Fibroblast of skin of right biceps (primary cell): ENCODE measurements around the gene CD59.
"Not testable (repeated sequence)": the region's sequence is repeated elsewhere in the genome, so short reads cannot be mapped to it uniquely, and the experiment has no call there.

Source experiments
- DNase-seq: peaks from one replicate; pipeline ENCODE4 v3.0.0-alpha.2; 2013

CD59 gene

DNA sequence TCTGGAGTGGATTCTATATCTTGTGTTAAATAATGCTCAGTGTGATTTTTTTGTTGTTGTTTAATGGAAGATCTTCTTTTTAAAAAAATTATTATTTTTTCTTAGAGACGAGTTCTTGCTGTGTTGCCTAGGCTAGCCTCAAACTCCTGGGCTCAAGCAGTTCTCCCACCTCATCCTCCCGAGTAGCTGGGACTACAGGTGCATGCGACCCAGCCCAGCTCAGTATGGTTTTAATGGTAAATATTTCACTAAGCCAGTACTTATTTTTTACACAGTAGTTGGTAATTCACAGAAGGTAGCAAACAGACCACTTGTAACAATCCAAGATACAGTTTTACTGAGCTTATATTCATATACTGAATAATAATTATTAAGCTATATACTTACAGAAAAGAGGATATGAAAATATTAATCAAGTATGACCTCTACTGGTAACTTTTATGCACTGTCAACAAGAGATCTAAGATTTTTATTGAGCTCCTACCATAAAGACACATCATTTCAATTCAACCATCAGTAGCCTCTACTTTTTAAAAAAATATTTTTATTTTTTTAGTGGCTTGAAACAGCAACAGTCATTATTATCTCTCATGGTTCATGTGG is 6.1 kb upstream of the CD59 start:
- peak; percentile 25 for DNase-seq

GRCh38 chr11:33741806-33742205 is 5.6 kb upstream of the CD59 start:
- DNase-seq = no peak

DNA sequence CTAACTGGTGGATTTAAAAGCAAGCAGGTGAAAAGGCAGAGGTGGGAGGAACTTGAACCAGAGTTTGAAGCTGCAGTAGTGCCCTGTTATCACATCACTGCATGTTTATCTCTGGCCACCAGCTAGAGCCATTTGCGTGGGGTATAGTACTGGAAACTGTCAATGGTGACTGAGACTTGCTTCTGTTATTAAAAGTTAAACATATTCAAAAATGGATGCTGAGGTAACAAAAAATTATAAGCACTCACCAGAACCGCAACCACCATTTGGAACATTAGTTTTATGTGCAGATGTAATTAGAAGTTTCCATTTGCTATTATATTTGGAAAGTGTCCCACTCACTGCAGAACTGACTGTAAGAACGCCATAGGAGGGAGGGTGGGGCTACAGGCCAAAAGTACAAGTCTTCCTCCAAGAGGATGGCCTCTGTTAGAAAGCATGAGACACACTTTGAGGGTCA is 1.2 kb upstream of the CD59 start:
- peak; percentile 47 for DNase-seq

DNA sequence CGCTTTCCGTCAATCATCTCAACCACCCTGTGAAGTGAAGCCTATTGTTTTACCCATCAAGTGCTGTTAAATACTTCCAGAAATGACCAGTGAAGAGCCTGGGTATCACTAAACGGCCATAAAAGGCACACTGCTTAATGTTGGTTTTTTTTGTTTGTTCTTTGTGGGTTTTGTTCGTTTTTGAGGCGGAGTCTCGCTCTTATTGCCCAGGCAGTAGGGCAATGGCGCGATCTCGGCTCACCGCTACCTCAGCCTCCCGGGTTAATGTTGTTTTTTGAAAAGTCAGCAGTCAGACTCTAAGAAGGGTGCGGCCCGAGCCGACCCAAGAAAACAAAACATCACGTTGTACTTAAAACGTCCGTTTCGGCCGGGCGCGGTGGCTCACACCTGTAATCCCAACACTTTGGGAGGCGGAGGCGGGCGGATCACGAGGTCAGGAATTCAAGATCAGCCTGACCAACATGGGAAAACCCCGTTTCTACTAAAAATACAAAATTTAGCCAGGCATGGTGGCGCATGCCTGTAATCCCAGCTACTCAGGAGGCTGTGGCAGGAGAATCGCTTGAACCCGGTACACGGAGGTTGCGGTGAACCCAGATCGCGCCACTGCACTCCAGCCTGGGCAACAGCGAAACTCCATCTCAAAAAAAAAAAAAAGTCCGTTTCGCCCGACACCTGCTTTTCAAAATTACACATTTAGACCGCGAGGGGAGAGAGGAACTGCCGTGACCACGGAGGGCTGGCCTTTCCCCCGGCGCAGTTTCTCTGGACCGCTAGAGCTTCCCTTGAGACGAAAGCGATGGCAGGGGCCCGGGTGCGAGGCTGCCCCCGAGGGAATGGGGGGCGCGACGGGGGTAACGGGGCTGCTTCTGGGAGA is 714 bp downstream of the CD59 start:
- DNase-seq = peak; percentile 31

DNA sequence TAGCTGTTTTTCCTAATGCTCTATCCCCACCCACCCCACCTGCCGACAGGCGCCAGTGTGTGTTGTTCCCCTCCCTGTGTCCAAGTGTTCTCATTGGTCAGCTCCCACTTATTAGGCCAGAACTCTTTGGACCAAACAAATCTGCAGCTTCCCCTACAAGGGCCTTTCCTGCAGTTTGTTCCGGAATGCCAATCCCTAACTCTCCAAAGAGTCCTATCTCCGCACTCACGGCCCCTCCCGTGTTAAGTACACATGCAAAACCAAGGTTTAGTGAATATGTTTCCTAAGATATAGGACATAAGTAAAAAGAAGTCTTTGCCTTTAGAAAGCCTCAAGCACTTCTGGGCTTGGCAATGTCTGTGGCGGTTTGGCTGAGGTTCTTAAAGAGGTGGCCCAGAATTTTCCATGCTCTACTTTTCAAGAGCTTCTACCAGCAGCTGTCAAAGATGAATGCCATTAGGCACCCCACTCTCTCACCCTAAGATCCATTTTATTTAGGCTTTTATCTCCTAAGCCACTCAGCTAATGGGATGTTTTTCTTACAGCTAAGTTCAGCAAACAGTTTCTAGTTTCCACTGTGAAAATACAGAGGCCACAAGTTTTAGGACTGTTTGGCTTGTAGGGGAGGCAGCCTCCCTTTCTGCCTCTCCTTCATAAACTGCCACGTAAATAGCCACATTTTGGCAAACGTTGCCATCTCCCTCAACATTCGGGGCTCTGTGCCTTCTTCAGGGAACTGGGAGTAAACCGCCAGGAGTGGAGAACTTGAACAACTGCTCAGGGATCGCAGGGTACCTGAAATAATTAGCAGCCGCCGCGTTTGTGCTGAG is 1.6 kb downstream of the CD59 start:
- DNase-seq = peak; percentile 23

DNA sequence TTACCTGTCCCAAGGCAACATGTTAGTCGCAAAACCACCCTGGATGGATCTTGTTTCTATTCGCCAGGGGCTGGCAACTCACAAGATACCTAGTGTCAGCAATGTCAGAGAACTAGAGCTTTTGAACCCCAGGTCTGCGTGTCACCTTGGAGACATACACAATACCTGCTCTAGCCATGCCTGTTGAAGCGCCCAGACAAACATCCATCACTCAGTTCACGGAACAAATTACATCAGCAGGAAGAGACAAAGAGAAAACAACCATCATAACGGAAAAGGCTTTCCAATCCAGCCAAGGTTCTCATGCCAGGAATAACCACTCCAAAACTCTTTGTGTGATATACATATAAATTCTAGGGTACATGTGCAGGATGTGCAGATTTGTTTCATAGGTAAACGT is 2.2 kb downstream of the CD59 start:
- no peak for DNase-seq

DNA sequence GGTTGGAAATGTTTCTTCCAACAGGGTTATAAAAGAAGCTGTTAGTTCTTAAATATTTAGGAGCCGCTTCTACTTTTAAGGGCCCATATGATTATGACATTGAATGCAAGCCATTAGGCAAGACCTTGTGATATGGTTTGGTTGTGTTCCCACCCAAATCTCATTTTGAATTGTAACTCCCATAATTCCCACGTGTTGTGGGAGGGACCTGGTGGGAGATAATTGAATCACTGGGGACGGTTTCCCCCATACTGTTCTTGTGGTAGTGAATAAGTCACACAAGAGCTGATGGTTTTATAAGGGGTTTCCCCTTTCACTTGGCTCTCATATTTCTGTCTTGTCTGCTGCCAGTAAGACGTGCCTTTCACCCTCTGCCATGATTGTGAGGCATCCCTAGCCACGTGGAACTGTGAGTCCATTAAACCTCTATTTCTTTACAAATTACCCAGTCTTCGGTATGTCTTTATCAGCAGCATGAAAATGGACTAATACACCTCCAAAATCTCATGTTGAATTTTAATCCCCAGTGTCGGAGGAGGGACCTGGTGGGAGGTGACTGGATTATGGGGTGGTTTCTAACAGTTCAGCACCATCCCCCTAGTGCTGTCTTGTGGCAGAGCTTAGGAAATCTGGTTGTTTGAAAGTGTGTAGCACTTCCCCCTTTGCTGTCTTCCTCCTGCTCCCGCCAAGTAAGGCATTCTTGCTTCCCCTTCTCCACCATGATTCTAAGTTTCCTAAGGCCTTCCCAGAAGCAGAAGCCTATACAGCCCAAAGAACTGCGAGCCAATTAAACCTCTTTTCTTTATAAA is 4.3 kb downstream of the CD59 start:
- peak; percentile 27 for DNase-seq

- DNase-seq = no peak
Observed at GRCh38 chr11:33730716-33731115, 5.5 kb downstream of the CD59 start.

GRCh38 chr11:33729072-33729664 is 7.1 kb downstream of the CD59 start:
- not testable (repeated sequence) for DNase-seq

DNA sequence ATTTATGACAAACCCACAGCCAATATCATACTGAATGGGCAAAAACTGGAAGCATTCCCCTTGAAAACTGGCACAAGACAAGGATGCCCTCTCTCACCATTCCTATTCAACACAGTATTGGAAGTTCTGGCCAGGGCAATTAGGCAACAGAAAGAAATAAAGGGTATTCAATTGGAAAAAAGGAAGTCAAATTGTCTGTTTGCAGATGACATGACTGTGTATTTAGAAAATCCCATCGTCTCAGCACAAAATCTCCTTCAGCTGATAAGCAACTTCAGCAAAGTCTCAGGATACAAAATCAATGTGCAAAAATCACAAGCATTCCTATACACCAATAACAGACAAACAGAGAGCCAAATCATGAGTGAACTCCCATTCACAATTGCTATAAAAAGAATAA is 8.7 kb downstream of the CD59 start:
- DNase-seq = not testable (repeated sequence)

- DNase-seq = no peak
Observed at GRCh38 chr11:33725496-33725895, 10.7 kb downstream of the CD59 start.

- DNase-seq = peak; percentile 56
Observed at GRCh38 chr11:33724644-33725035, 11.6 kb downstream of the CD59 start.

DNA sequence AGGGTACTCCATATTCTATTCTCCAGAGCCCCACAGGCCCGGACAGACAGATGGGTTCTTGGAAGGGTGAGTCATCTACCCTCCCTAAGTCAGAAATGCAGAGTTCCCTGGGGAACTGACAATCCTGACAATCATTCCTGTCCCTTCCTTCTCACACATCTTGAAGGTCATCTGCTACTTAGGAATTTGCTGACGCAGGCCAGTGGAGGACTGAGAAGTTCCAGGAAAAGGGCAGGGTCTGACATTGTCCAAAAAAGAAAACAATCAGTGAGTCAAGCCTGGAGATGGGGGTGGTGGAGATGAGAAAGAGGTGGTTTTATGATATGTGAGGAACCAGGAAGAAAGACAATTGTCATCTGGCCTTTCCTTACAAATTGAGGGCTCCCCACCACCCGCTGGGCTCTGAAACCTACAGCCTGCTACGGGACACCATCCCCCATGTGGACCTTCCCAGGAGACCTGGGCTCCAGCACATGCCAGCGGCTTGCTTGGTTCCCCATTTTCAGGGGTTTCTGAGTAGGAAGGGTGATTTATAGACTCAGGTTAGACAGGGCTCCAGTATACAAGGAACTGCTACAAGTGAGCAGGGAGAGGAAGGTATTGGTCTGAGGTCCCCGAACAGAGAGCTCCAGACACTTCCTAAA is 12.9 kb downstream of the CD59 start:
- peak; percentile 99 for DNase-seq

- DNase-seq = peak; percentile 87
Observed at GRCh38 chr11:33722590-33723234, 13.5 kb downstream of the CD59 start.

DNA sequence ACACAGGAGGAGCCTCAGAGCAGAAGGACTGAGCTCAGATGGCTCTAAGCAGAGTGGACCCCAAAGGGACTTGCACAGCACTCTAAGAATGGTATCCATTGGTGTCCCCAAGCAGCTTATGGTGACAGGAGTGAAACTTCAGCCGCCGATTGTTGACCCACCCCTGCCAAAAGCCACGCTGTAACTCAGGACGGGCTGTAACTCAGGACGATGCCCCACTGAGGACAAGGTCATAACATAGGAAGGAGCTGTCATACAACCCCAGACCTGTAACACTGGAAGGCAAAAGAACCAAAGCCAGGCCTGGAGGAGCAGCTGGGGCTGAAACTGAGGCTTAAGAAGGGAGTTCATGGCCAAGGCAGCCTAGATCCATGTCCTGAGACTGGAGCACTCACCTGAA is 14.2 kb downstream of the CD59 start:
- no peak for DNase-seq

- DNase-seq = peak; percentile 87
Observed at GRCh38 chr11:33721426-33721825, 14.8 kb downstream of the CD59 start.

GRCh38 chr11:33719587-33719986 is 16.6 kb downstream of the CD59 start:
- DNase-seq = no peak

- no peak for DNase-seq
Observed at GRCh38 chr11:33718440-33718839, 17.8 kb downstream of the CD59 start.

DNA sequence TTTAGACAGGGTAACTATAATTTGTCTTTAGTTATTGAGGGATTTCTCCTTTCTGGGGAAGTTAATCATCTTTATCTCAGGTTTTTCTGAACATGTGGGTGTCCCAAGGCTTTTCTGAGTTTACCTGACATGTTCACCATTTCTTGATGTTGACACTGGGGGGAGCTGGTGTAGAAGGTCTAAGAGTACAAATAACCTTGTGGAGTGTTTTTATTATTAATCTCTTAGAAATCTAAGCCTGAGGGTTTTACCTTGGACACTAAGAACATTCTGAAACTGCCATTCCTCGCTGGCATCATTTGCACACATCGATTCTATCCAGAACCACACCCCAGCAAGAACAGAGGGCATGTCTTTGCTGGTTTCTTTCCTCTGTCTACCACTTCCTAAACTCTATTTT is 20.0 kb downstream of the CD59 start:
- no peak for DNase-seq

DNA sequence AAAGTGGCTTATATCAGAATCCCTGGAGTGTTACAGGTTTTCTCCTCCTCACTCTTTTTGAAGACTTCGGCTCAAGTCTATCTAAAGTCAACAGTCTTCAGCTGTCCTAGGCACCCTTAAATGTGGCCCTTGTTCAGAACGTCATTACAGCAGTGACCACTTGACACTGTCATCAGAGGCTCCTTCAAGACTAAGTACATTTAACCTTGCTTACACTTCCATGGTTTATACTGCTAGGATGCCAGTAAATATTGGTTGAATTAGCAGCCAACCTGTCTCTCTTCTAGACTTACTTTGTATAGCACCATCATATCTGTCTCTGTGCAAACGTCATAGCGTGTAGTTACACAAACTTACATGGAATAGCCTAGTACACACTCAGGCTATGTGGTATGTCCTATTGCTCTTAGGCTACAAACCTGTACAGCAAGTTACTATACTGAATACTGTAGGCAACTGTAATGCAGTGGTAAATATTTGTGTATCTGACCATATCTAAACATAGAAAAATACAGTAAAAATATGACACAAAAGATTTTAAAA is 22.3 kb downstream of the CD59 start:
- no peak for DNase-seq
